ENCODE results near the gene ACOX3. TPM values are rescaled to one million over a fixed set of nuclear protein-coding genes. Genes with fewer than 3 reads are reported as not detected.

The ACOX3 gene
- total and polyA plus RNA-seq, 4 donors, result 11.4 to 24.6 (median 13.6) TPM

DNA sequence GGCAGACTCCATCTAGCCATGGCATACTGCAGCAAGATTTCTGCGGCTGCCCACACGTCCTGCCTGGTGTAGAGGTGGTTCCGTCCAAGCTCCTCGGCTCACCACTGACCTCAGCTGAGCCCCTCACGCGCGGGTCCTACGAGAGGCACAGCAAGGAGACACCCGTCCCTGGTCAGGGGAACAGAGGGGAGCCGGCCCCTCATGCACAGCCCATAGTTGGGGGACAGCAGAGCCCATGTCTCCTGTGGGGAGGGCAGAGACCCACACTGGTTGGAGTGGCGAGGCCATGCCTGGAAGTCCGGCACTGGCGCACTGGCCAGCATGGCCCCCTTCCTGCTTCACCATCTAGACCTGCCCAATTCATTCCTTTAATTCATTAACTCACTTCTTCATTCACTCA, 90.2 kb downstream of the ACOX3 start:
- TF ChIP-seq TAF1 (conservative IDR thresholded peaks at IDR 0.05) (no peak), FOXA2 (IDR thresholded peaks at IDR 0.05) (no peak), YY1 (IDR thresholded peaks at IDR 0.05) (no peak), RXRA (IDR thresholded peaks at IDR 0.05) (no peak), HNF4A (conservative IDR thresholded peaks at IDR 0.05) (no peak), NR2F2 (IDR thresholded peaks at IDR 0.05) (no peak), JUND (IDR thresholded peaks at IDR 0.05) (no peak), EGR1 (IDR thresholded peaks at IDR 0.05; ENCODE audit: low read depth in 2 of 2) (no peak), FOXA1 (IDR thresholded peaks at IDR 0.05) (no peak), ZBTB33 (IDR thresholded peaks at IDR 0.05) (no peak), HNF4G (IDR thresholded peaks at IDR 0.05) (no peak)
- TF ChIP-seq, protein P1, sequence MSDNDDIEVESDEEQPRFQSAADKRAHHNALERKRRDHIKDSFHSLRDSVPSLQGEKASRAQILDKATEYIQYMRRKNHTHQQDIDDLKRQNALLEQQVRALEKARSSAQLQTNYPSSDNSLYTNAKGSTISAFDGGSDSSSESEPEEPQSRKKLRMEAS (IDR thresholded peaks at IDR 0.05), result no peak
- TF ChIP-seq, protein P2, sequence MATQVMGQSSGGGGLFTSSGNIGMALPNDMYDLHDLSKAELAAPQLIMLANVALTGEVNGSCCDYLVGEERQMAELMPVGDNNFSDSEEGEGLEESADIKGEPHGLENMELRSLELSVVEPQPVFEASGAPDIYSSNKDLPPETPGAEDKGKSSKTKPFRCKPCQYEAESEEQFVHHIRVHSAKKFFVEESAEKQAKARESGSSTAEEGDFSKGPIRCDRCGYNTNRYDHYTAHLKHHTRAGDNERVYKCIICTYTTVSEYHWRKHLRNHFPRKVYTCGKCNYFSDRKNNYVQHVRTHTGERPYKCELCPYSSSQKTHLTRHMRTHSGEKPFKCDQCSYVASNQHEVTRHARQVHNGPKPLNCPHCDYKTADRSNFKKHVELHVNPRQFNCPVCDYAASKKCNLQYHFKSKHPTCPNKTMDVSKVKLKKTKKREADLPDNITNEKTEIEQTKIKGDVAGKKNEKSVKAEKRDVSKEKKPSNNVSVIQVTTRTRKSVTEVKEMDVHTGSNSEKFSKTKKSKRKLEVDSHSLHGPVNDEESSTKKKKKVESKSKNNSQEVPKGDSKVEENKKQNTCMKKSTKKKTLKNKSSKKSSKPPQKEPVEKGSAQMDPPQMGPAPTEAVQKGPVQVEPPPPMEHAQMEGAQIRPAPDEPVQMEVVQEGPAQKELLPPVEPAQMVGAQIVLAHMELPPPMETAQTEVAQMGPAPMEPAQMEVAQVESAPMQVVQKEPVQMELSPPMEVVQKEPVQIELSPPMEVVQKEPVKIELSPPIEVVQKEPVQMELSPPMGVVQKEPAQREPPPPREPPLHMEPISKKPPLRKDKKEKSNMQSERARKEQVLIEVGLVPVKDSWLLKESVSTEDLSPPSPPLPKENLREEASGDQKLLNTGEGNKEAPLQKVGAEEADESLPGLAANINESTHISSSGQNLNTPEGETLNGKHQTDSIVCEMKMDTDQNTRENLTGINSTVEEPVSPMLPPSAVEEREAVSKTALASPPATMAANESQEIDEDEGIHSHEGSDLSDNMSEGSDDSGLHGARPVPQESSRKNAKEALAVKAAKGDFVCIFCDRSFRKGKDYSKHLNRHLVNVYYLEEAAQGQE (IDR thresholded peaks at IDR 0.05), result no peak
- 96% methylated on average over 13 of the region's 13 CpGs for WGBS
- H3K9me3 ChIP-seq (ENCODE audit: control insufficient read depth in 4 of 4, low read length in 3 of 4), result no peaks in the 10 kb centered on the region
- H3K4me1 ChIP-seq (ENCODE audit: control insufficient read depth in 4 of 4, insufficient read depth in 4 of 4, low read length in 3 of 4), result no peaks in the 10 kb centered on the region
- DNase-seq (ENCODE audit: low spot score), result no peak
- H3K36me3 ChIP-seq (ENCODE audit: control insufficient read depth in 4 of 4, insufficient read depth in 3 of 4, low read depth in 1 of 4, low read length in 3 of 4), result no peaks in the 10 kb centered on the region
- H3K27me3 ChIP-seq (ENCODE audit: control insufficient read depth in 4 of 4, insufficient read depth in 4 of 4, low read length in 3 of 4), result no peaks in the 10 kb centered on the region
- no peak overlapping the region for H3K9ac ChIP-seq (ENCODE audit: low read depth in 1 of 2, low read length in 2 of 2)
- no peak overlapping the region for H3K27ac ChIP-seq (ENCODE audit: low read depth in 1 of 2, low read length in 2 of 2)
- no peak overlapping the region for H3K4me3 ChIP-seq (ENCODE audit: low read depth in 1 of 3, low read length in 3 of 3)

GRCh38 chr4:8349664-8350236, 90.8 kb downstream of the ACOX3 start:
- Histone ChIP-seq H3K4me1 (ENCODE audit: control insufficient read depth in 4 of 4, insufficient read depth in 4 of 4, low read length in 3 of 4) (no peaks in the 10 kb centered on the region), H3K9me3 (ENCODE audit: control insufficient read depth in 4 of 4, low read length in 3 of 4) (no peaks in the 10 kb centered on the region), H3K9ac (ENCODE audit: low read depth in 1 of 2, low read length in 2 of 2) (no peak overlapping the region), H3K27ac (ENCODE audit: low read depth in 1 of 2, low read length in 2 of 2) (no peak overlapping the region), H3K4me3 (ENCODE audit: low read depth in 1 of 3, low read length in 3 of 3) (no peak overlapping the region), H3K27me3 (ENCODE audit: control insufficient read depth in 4 of 4, insufficient read depth in 4 of 4, low read length in 3 of 4) (no peaks in the 10 kb centered on the region), H3K36me3 (ENCODE audit: control insufficient read depth in 4 of 4, insufficient read depth in 3 of 4, low read depth in 1 of 4, low read length in 3 of 4) (no peaks in the 10 kb centered on the region)
- WGBS, result 81% methylated on average over 7 of the region's 7 CpGs
- TF ChIP-seq CTCF (IDR thresholded peaks at IDR 0.05; ENCODE audit: low read depth, low read length, missing input control) (no peak), YY1 (IDR thresholded peaks at IDR 0.05) (no peak), RXRA (IDR thresholded peaks at IDR 0.05) (no peak), EGR1 (IDR thresholded peaks at IDR 0.05; ENCODE audit: low read depth in 2 of 2) (no peak), NR2F2 (IDR thresholded peaks at IDR 0.05) (no peak), SP1 (IDR thresholded peaks at IDR 0.05) (no peak), JUND (IDR thresholded peaks at IDR 0.05) (no peak), FOXA1 (IDR thresholded peaks at IDR 0.05) (no peak), GABPA (IDR thresholded peaks at IDR 0.05 in 1 of 2, conservative IDR thresholded peaks at IDR 0.05 in 1 of 2) (no peak), HNF4G (IDR thresholded peaks at IDR 0.05) (no peak), FOXA2 (IDR thresholded peaks at IDR 0.05) (no peak), TAF1 (conservative IDR thresholded peaks at IDR 0.05) (no peak)
- TF ChIP-seq, protein P2 (IDR thresholded peaks at IDR 0.05), result no peak
- TF ChIP-seq, protein P3, sequence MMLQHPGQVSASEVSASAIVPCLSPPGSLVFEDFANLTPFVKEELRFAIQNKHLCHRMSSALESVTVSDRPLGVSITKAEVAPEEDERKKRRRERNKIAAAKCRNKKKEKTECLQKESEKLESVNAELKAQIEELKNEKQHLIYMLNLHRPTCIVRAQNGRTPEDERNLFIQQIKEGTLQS (IDR thresholded peaks at IDR 0.05), result no peak
- TF ChIP-seq, protein P1 (IDR thresholded peaks at IDR 0.05), result no peak
- no peak for DNase-seq (ENCODE audit: low spot score)

Measured in liver (tissue), 9 donors.